Sigmoid colon (tissue), 7 donors: ENCODE data around the gene CDON. TPM values are rescaled to one million over a fixed set of nuclear protein-coding genes. Genes with fewer than 3 reads are reported as not detected.
A peak's percentile ranks its signal among the peaks of the same experiment; 100 is the strongest.

ENCODE experiments used
- DNase-seq: peaks from one replicate; pipeline ENCODE4 v3.0.0-alpha.2; 2019
- H3K27ac ChIP-seq, 4 donors: fragments of 200-600 bp; sonication (generic); one replicate each; pipeline ENCODE4 v1.5.1; 2016 to 2019; ENCODE audit warnings: mild to moderate bottlenecking in 1 of 4
- H3K27me3 ChIP-seq, 3 donors: fragments of 200-600 bp; sonication (generic); one replicate each; pipeline ENCODE4 v1.5.1; 2019; ENCODE audit warnings: mild to moderate bottlenecking in 1 of 3
- H3K36me3 ChIP-seq, 4 donors: fragments of 200-600 bp; sonication (generic); one replicate each; pipeline ENCODE4 v1.5.1; 2016 to 2019
- H3K4me1 ChIP-seq, 4 donors: fragments of 200-600 bp; sonication (generic); one replicate each; pipeline ENCODE4 v1.5.1; 2017 to 2019
- H3K4me3 ChIP-seq, 4 donors: fragments of 200-600 bp; sonication (generic); one replicate each; pipeline ENCODE4 v1.5.1; 2017 to 2019; ENCODE audit warnings: mild to moderate bottlenecking in 2 of 4, moderate library complexity in 1 of 4
- H3K9me3 ChIP-seq, 4 donors: fragments of 200-600 bp in 3 of 4; sonication (generic) in 3 of 4; one replicate each; pipeline versions ENCODE4 v1.5.1 to v1.6.1; 2013 to 2019
- EP300 ChIP-seq, 4 donors: sonication (generic); formaldehyde crosslinking; IDR thresholded peaks; one replicate each; pipeline ENCODE4 v1.6.1; 2017; ENCODE audit warnings: antibody characterized with exemption in 4 of 4
- POLR2A ChIP-seq, 2 donors: fragments of 450-650 bp; IDR thresholded peaks; one replicate each; pipeline ENCODE4 v1.6.1; 2016; ENCODE audit warnings: antibody characterized with exemption in 2 of 2, mild to moderate bottlenecking in 2 of 2, moderate library complexity in 2 of 2
- POLR2AphosphoS5 ChIP-seq, 4 donors: sonication (generic); formaldehyde crosslinking; IDR thresholded peaks; one replicate each; pipeline ENCODE4 v1.6.1; 2017; ENCODE audit warnings: antibody characterized with exemption in 4 of 4
- WGBS, 2 donors: extraction: QIAGEN DNeasy Blood & Tissue Kit; methylation state at CpG; one replicate each; pipeline ENCODE4 v1.1.7; 2013; 5-methylcytosine and 5-hydroxymethylcytosine counted together
- intact Hi-C: fragments of 100-400 bp; cut with DNase I; formaldehyde crosslinking; loops from one replicate; pipeline ENCODE4 v1.15.1; 2023
- polyA plus RNA-seq, 3 donors: library from polyadenylated mRNA; stranded (reverse); fragments of 200-250 nt; gene quantifications; one replicate each; pipeline ENCODE4 v1.2.3, GENCODE V29; 2013
- total RNA-seq, 4 donors: library from RNA; depleted of rRNA; stranded (reverse); fragments of >200 nt; gene quantifications; one replicate each; pipeline ENCODE4 v1.1.0, GENCODE V29; 2016
- TF ChIP-seq, protein P1 (sequence below), 4 experiments: fragments of 450-650 bp in 3 of 4; fragments of 200-600 bp in 1 of 4; IDR thresholded peaks; one replicate each; pipeline ENCODE4 v1.5.1; 2016 to 2019; ENCODE audit warnings: antibody characterized with exemption in 4 of 4, mild to moderate bottlenecking in 3 of 4, moderate library complexity in 2 of 4
- donor health status: healthy with polysubstance abuse.
- donor health status: Bipolar disorder and iron deficiency.
- donor health status: healthy.

CDON gene
- total and polyA plus RNA-seq, 7 donors = under 0.01 to 88.1 (median 48.9) TPM

DNA sequence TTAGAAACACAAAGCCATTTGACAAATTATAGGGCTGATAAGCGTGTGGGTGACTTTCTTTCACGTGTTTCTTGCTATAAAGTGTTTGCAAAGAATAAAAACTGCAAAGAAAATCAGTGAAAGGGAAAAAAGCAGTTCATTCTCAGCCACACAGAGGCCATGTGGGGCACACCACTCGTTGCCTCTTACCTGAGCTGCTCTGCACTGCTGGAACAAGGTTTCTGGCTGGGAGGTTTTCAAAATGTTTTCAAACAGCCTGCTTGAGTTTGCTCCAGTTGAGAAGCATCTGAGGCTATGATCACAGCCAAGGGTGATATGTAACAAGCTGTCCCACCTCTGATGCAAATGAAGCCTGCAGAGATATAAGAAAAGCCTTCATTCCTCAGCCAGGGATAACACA is 131.6 kb downstream of the CDON start:
- no peak for TF ChIP-seq POLR2A (IDR thresholded peaks at IDR 0.05)
- TF ChIP-seq EP300 (IDR thresholded peaks at IDR 0.05) = no peak
- TF ChIP-seq POLR2AphosphoS5 (IDR thresholded peaks at IDR 0.05) = no peak
- TF ChIP-seq, protein P1, sequence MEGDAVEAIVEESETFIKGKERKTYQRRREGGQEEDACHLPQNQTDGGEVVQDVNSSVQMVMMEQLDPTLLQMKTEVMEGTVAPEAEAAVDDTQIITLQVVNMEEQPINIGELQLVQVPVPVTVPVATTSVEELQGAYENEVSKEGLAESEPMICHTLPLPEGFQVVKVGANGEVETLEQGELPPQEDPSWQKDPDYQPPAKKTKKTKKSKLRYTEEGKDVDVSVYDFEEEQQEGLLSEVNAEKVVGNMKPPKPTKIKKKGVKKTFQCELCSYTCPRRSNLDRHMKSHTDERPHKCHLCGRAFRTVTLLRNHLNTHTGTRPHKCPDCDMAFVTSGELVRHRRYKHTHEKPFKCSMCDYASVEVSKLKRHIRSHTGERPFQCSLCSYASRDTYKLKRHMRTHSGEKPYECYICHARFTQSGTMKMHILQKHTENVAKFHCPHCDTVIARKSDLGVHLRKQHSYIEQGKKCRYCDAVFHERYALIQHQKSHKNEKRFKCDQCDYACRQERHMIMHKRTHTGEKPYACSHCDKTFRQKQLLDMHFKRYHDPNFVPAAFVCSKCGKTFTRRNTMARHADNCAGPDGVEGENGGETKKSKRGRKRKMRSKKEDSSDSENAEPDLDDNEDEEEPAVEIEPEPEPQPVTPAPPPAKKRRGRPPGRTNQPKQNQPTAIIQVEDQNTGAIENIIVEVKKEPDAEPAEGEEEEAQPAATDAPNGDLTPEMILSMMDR (IDR thresholded peaks at IDR 0.05) = no peak
- 69 to 70% methylated on average over 3 of the region's 3 CpGs for WGBS, 2 donors
- H3K4me1 ChIP-seq = peaks cover 0 to 29% (median 16%) of the 10 kb centered on the region in 4 donors
- H3K27me3 ChIP-seq = no peaks in the 10 kb centered on the region
- H3K9me3 ChIP-seq = no peaks in the 10 kb centered on the region
- intact Hi-C loops = no loop called here
- peak overlapping the region in 1 of 4 donors; percentile 30 for H3K27ac ChIP-seq
- no peaks in the 10 kb centered on the region for H3K36me3 ChIP-seq
- no peak overlapping the region for H3K4me3 ChIP-seq
- no peak for DNase-seq

DNA sequence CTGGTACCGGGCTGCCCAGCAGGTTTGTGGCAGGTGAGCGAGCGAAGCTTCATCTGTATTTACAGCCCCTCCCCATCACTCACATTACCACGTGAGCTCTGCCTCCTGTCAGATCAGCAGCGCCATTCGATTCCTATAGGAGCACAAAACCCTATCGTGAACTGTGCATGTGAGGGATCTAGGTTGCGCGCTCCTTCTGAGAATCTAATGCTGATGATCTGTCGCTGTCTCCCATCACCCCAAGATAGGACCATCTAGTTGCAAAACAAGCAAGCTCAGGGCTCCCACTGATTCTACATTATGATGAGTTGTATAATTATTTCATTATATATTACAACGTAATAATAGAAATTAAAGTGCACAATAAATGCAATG is 132.6 kb downstream of the CDON start:
- WGBS, 2 donors = 90 to 92% methylated on average over 11 of the region's 11 CpGs
- Histone ChIP-seq H3K36me3 (no peaks in the 10 kb centered on the region), H3K4me3 (no peak overlapping the region), H3K9me3 (no peaks in the 10 kb centered on the region), H3K27ac (no peak overlapping the region), H3K4me1 (peaks cover 0 to 31% (median 20%) of the 10 kb centered on the region in 4 donors), H3K27me3 (no peaks in the 10 kb centered on the region)
- no peak for TF ChIP-seq POLR2AphosphoS5 (IDR thresholded peaks at IDR 0.05)
- intact Hi-C loops = no loop called here
- DNase-seq = no peak

- Histone ChIP-seq H3K27ac (no peak overlapping the region), H3K9me3 (no peaks in the 10 kb centered on the region), H3K27me3 (no peaks in the 10 kb centered on the region), H3K4me3 (no peak overlapping the region), H3K4me1 (peaks cover 0 to 31% (median 20%) of the 10 kb centered on the region in 4 donors), H3K36me3 (no peaks in the 10 kb centered on the region)
- intact Hi-C loops = no loop called here
- DNase-seq = no peak
- TF ChIP-seq POLR2AphosphoS5 (IDR thresholded peaks at IDR 0.05) = no peak
- no peak for TF ChIP-seq EP300 (IDR thresholded peaks at IDR 0.05)
- no peak for TF ChIP-seq POLR2A (IDR thresholded peaks at IDR 0.05)
- TF ChIP-seq, protein P1 (IDR thresholded peaks at IDR 0.05) = no peak
- WGBS, 2 donors = 81 to 84% methylated on average over 9 of the region's 9 CpGs
These were observed 133.1 kb downstream of the CDON start for GRCh38 chr11:125929445-125930075.

DNA sequence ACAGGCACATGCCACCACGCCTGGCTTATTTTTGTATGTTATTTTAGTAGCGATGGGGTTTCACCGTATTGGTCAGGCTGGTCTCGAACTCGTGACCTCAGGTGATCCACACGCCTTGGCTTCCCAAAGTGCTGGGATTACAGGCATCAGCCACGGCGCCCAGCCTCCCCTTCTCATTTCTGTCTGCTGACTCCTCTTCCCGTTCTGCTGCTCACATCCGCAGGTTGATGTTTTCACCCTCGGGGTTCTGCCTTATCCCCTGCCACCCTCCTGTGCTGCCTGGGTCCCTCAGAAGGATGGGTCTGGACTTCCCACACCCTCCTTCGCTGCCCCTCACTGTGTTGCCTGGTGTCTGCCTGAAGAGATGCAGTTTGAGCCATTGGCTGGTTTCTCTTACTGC is 136.0 kb downstream of the CDON start:
- no peaks in the 10 kb centered on the region for H3K36me3 ChIP-seq
- no peaks in the 10 kb centered on the region for H3K9me3 ChIP-seq
- peaks cover 0 to 17% (median 13%) of the 10 kb centered on the region in 4 donors for H3K4me1 ChIP-seq
- H3K27me3 ChIP-seq = no peaks in the 10 kb centered on the region
- 87 to 90% methylated on average over 12 of the region's 12 CpGs for WGBS, 2 donors
- TF ChIP-seq EP300 (IDR thresholded peaks at IDR 0.05) (no peak), POLR2A (IDR thresholded peaks at IDR 0.05) (no peak), POLR2AphosphoS5 (IDR thresholded peaks at IDR 0.05) (no peak)
- TF ChIP-seq, protein P1 (IDR thresholded peaks at IDR 0.05) = no peak
- H3K27ac ChIP-seq = no peak overlapping the region
- no peak for DNase-seq
- H3K4me3 ChIP-seq = no peak overlapping the region
- intact Hi-C loops = no loop called here

- no peak for DNase-seq
- Histone ChIP-seq H3K4me3 (no peak overlapping the region), H3K27ac (no peak overlapping the region), H3K4me1 (peaks cover 0 to 9% (median 4%) of the 10 kb centered on the region in 4 donors), H3K27me3 (no peaks in the 10 kb centered on the region), H3K9me3 (no peaks in the 10 kb centered on the region), H3K36me3 (no peaks in the 10 kb centered on the region)
- TF ChIP-seq POLR2AphosphoS5 (IDR thresholded peaks at IDR 0.05) = no peak
- TF ChIP-seq, protein P1 (IDR thresholded peaks at IDR 0.05) = no peak
- no peak for TF ChIP-seq EP300 (IDR thresholded peaks at IDR 0.05)
- no peak for TF ChIP-seq POLR2A (IDR thresholded peaks at IDR 0.05)
- WGBS, 2 donors = 20 to 71% methylated on average over 3 of the region's 3 CpGs
- intact Hi-C loops = no loop called here
These were observed 136.9 kb downstream of the CDON start for GRCh38 chr11:125925804-125926203.
